DND-41 (cell line): ENCODE measurements around the gene NFKBIE.
A peak's percentile ranks its signal among the peaks of the same experiment; 100 is the strongest.

ENCODE experiments used
- ATAC-seq: fragments of 200-7000 bp; cut with Tn5 transposase; 3 replicates; pipeline ENCODE4 v1.9.1; 2021; ENCODE audit warnings: low read depth; ENCODE audit not compliant: insufficient read depth
- DNase-seq: peaks from one replicate; pipeline ENCODE4 v3.0.0-alpha.2; 2020
- H2AFZ ChIP-seq: 2 replicates; pipeline ENCODE4 v1.6.0; 2012; ENCODE audit warnings: low read depth, low read length
- H3K27ac ChIP-seq: 2 replicates; pipeline ENCODE4 v1.5.1; 2012; ENCODE audit warnings: low read length, inconsistent platforms
- H3K27me3 ChIP-seq: fragments of 200-600 bp; sonication (generic); 2 replicates; pipeline ENCODE4 v1.6.0; 2012; ENCODE audit warnings: low read length, mild to moderate bottlenecking, inconsistent platforms; ENCODE audit not compliant: insufficient read depth, poor library complexity
- H3K36me3 ChIP-seq: 2 replicates; pipeline ENCODE4 v1.5.1; 2012; ENCODE audit warnings: low read length, inconsistent platforms; ENCODE audit not compliant: insufficient read depth
- H3K4me1 ChIP-seq: 2 replicates; pipeline ENCODE4 v1.5.1; 2012; ENCODE audit warnings: mild to moderate bottlenecking, low read length; ENCODE audit not compliant: insufficient read depth
- H3K4me2 ChIP-seq: 2 replicates; pipeline ENCODE4 v1.6.0; 2012; ENCODE audit warnings: mild to moderate bottlenecking, moderate library complexity, low read length, inconsistent platforms; ENCODE audit not compliant: insufficient read depth
- H3K4me3 ChIP-seq, 2 experiments: fragments of 200-600 bp in 1 of 2; shearing (Covaris generic) in 1 of 2; 2 replicates each; pipeline ENCODE4 v1.5.1; 2012 to 2016; ENCODE audit warnings: inconsistent platforms in 2 of 2, low read length in 2 of 2, mild to moderate bottlenecking in 2 of 2, low read depth in 1 of 2, moderate library complexity in 1 of 2
- H3K79me2 ChIP-seq: 2 replicates; pipeline ENCODE4 v1.6.0; 2012; ENCODE audit warnings: low read length, inconsistent platforms; ENCODE audit not compliant: insufficient read depth
- H3K9ac ChIP-seq: 2 replicates; pipeline ENCODE4 v1.6.0; 2012; ENCODE audit warnings: low read depth, mild to moderate bottlenecking, inconsistent platforms, low read length, moderate library complexity
- H3K9me3 ChIP-seq: 2 replicates; pipeline ENCODE4 v1.5.1; 2012; ENCODE audit warnings: low read length, moderate library complexity, mild to moderate bottlenecking, inconsistent platforms; ENCODE audit not compliant: insufficient read depth, severe bottlenecking
- H4K20me1 ChIP-seq: 2 replicates; pipeline ENCODE4 v1.6.0; 2012; ENCODE audit warnings: low read length; ENCODE audit not compliant: insufficient read depth
- CTCF ChIP-seq: IDR thresholded peaks from 2 replicates; pipeline ENCODE4 v1.5.1; 2012; ENCODE audit warnings: borderline replicate concordance, low read length, moderate library complexity, mild to moderate bottlenecking; ENCODE audit not compliant: poor library complexity, severe bottlenecking; ENCODE audit errors: extremely low read depth
- EZH2 ChIP-seq: IDR thresholded peaks from 3 replicates; pipeline ENCODE4 v1.6.1; 2012; ENCODE audit warnings: borderline replicate concordance, low read depth, mild to moderate bottlenecking, moderate library complexity, low read length, inconsistent platforms; ENCODE audit not compliant: severe bottlenecking

NFKBIE gene

GRCh38 chr6:44228031-44228430, 37.3 kb downstream of the NFKBIE start:
- ATAC-seq = no peak

DNA sequence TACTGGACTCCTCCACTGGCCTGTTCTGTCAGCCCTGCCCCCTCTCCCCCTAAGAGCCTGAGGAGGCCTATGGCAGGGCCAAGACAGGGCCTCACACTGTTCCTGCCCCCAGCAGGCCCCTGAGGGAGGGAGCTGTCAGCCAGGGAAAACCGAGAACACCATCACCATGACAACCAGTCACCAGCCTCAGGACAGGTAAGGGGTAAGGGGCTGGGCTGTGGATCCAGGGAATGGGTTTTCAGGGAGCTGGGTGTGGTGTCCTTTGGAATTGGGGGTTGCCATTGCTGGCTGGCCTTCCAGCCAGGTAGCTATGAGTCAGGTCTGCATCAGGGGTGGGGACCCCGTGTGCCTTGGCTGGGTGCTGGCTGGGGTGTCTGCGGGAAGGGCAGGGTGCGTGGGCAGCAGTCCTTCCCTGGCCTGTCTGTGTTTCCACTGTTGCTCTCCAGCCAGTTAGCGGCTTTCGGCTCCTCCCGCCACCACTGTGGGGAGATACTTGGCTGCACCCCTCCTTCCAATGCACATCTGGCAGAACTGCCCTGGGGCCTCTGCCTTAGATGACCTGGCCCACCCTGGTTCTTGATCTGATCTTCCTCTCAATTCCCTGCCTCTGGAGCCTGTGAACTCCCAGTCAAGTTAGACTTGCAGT, 38.1 kb downstream of the NFKBIE start:
- Histone ChIP-seq H3K27ac (no peak overlapping the region), H3K9me3 (no peaks in the 10 kb centered on the region), H3K4me3 (no peak overlapping the region), H3K36me3 (peaks cover 42% of the 10 kb centered on the region), H3K79me2 (peaks cover 23% of the 10 kb centered on the region), H3K27me3 (no peaks in the 10 kb centered on the region), H4K20me1 (peaks cover 27% of the 10 kb centered on the region), H3K4me1 (peaks cover 45% of the 10 kb centered on the region), H3K9ac (no peak overlapping the region), H3K4me2 (no peak overlapping the region), H2AFZ (no peak overlapping the region)
- no peak for ATAC-seq
- DNase-seq = no peak
- TF ChIP-seq EZH2 = no peak
- TF ChIP-seq CTCF = no peak

More at GRCh38 chr6:44228031-44228430, 37.3 kb downstream of the NFKBIE start:
- peaks cover 27% of the 10 kb centered on the region for H4K20me1 ChIP-seq
- no peak overlapping the region for H2AFZ ChIP-seq
- H3K27me3 ChIP-seq = no peaks in the 10 kb centered on the region
- DNase-seq = no peak
- TF ChIP-seq EZH2 = no peak
- TF ChIP-seq CTCF = no peak
- no peak overlapping the region for H3K4me2 ChIP-seq
- peaks cover 39% of the 10 kb centered on the region for H3K4me1 ChIP-seq
- no peaks in the 10 kb centered on the region for H3K9me3 ChIP-seq
- H3K9ac ChIP-seq = no peak overlapping the region
- peaks cover 23% of the 10 kb centered on the region for H3K79me2 ChIP-seq
- no peak overlapping the region for H3K4me3 ChIP-seq
- peaks cover 50% of the 10 kb centered on the region for H3K36me3 ChIP-seq
- H3K27ac ChIP-seq = no peak overlapping the region

DNA sequence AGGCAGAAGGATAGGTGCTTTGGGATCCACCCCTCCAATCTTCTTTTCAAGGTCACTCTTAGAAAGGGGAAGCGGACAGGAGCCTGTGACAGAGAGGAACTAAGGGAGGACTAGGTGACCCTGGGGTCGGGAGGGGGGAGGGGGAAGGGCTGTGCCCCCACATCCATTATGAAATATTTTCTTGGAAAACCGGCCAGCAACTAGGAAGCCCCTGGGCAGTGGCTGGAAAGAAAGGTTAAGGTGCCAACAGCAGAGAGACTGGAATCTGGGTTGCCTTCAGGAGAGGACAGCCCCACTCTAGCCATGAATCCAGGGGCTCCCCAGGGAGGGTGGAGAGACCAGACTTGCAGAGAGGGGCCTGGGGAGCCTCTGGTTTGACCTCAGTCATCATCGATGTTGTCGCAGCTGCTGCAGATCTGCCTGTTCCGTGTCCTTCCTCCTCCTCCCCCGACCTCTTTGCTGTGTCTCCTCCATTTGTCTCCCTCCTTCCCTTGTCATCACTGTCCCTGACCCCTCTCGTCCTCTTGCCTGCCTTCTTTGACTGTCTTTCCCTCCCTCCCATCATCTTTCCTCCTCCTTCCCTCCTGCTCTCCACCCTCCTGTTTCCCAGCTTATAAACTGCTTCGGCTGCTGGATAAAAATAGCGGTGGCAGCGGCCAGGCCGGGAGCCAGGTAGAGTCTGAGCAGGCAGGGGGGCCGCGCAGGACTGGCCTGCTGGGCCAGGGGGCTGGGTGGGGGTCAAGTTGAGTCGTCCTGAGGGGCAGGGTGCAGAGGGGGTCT, 38.8 kb downstream of the NFKBIE start:
- H3K4me2 ChIP-seq = peak overlapping the region; percentile 39; the same call in 1 of the 2 replicates
- no peak for TF ChIP-seq CTCF
- TF ChIP-seq EZH2 = no peak
- no peak for ATAC-seq
- peaks cover 23% of the 10 kb centered on the region for H3K79me2 ChIP-seq
- H3K9ac ChIP-seq = peak overlapping the region; percentile 35; the same call in 1 of the 2 replicates
- no peaks in the 10 kb centered on the region for H3K27me3 ChIP-seq
- no peak for DNase-seq
- H3K27ac ChIP-seq = no peak overlapping the region
- H3K4me1 ChIP-seq = peaks cover 45% of the 10 kb centered on the region
- H3K4me3 ChIP-seq = no peak overlapping the region
- no peaks in the 10 kb centered on the region for H3K9me3 ChIP-seq
- H4K20me1 ChIP-seq = peaks cover 27% of the 10 kb centered on the region
- no peak overlapping the region for H2AFZ ChIP-seq
- H3K36me3 ChIP-seq = peaks cover 36% of the 10 kb centered on the region
